Activated CD8-positive, alpha-beta memory T cell treated with anti-CD3 and anti-CD28 coated beads, Interleukin-2, amount 50 U/mL, for 24 hours (primary cell): ENCODE data around the gene KIAA1671.
A peak's percentile ranks its signal among the peaks of the same experiment; 100 is the strongest.
"Not testable (repeated sequence)": the region's sequence is repeated elsewhere in the genome, so short reads cannot be mapped to it uniquely, and the experiment has no call there.

ENCODE experiments used
- DNase-seq: peaks from one replicate; pipeline ENCODE4 v3.0.0-alpha.2; 2020; ENCODE audit errors: extremely low read depth

KIAA1671 gene

GRCh38 chr22:25235547-25236290 lies 283.2 kb downstream of the KIAA1671 start:
- peak; percentile 23 for DNase-seq

GRCh38 chr22:25236417-25236816 lies 283.9 kb downstream of the KIAA1671 start:
- DNase-seq, result no peak

- no peak for DNase-seq
Measured at GRCh38 chr22:25237503-25237902, 285.0 kb downstream of the KIAA1671 start.

GRCh38 chr22:25238058-25238457 lies 285.5 kb downstream of the KIAA1671 start:
- not testable (repeated sequence) for DNase-seq
